Stomach (tissue), 4 donors: ENCODE measurements around the gene TPPP.

Experiments used
- EP300 ChIP-seq: sonication (generic); formaldehyde crosslinking; IDR thresholded peaks from one replicate; pipeline ENCODE4 v1.6.1; 2017; ENCODE audit warnings: antibody characterized with exemption
- POLR2A ChIP-seq, 4 donors: fragments of 450-650 bp; IDR thresholded peaks; one replicate each; pipeline ENCODE4 v1.6.1; 2016; ENCODE audit warnings: antibody characterized with exemption in 4 of 4, control low read depth in 2 of 4, mild to moderate bottlenecking in 1 of 4, moderate library complexity in 1 of 4
- POLR2AphosphoS5 ChIP-seq, 3 donors: sonication (generic); formaldehyde crosslinking; IDR thresholded peaks; one replicate each; pipeline ENCODE4 v1.6.1; 2016; ENCODE audit warnings: antibody characterized with exemption in 3 of 3
- TF ChIP-seq, protein P1 (sequence below), 7 experiments: fragments of 450-650 bp in 4 of 7; fragments of 200-600 bp in 3 of 7; sonication (generic) in 3 of 7; IDR thresholded peaks; one replicate each; pipeline ENCODE4 v1.5.1; 2016 to 2019; ENCODE audit warnings: antibody characterized with exemption in 7 of 7, control low read depth in 2 of 7, mild to moderate bottlenecking in 1 of 7

DNA sequence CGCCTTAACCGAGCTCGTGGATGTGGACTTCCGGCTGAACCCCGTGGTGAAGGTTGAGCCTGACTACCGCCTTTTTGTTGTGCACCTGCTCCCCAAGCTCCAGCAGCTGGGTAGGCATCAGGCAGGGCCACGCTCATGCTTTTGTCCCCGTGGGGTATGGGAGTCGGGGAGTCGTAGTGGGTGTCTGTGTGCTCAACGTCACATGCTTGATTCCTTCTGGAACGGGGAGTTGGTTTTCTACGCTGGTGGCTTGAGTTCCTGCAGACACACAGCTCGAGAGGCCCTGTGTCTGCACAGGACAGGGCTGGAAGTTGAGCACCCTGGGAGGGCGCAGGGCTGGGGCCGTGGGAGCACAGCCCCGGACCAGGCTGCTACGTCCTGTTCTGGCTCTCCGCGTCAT is 73.0 kb downstream of the TPPP start:
- TF ChIP-seq, protein P1, sequence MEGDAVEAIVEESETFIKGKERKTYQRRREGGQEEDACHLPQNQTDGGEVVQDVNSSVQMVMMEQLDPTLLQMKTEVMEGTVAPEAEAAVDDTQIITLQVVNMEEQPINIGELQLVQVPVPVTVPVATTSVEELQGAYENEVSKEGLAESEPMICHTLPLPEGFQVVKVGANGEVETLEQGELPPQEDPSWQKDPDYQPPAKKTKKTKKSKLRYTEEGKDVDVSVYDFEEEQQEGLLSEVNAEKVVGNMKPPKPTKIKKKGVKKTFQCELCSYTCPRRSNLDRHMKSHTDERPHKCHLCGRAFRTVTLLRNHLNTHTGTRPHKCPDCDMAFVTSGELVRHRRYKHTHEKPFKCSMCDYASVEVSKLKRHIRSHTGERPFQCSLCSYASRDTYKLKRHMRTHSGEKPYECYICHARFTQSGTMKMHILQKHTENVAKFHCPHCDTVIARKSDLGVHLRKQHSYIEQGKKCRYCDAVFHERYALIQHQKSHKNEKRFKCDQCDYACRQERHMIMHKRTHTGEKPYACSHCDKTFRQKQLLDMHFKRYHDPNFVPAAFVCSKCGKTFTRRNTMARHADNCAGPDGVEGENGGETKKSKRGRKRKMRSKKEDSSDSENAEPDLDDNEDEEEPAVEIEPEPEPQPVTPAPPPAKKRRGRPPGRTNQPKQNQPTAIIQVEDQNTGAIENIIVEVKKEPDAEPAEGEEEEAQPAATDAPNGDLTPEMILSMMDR (IDR thresholded peaks at IDR 0.05), result no peak
- TF ChIP-seq POLR2AphosphoS5 (IDR thresholded peaks at IDR 0.05) (no peak), POLR2A (IDR thresholded peaks at IDR 0.05) (no peak), EP300 (no peak)
